Body of pancreas (tissue), 4 donors: ENCODE results near the gene SUN2. TPM values are rescaled to one million over a fixed set of nuclear protein-coding genes. Genes with fewer than 3 reads are reported as not detected.

Experiments used
- ATAC-seq: fragments of 150-250 bp; one replicate; pipeline ENCODE4 v1.9.1; 2016
- DNase-seq, 4 donors: peaks; one replicate each; pipeline ENCODE4 v3.0.0-alpha.2; 2019
- H3K27ac ChIP-seq, 4 donors: fragments of 200-600 bp; sonication (generic); 1 replicate in 3 of 4; 2 replicates in 1 of 4; pipeline versions ENCODE4 v1.5.1 to v1.6.1; 2016 to 2019; ENCODE audit warnings: mild to moderate bottlenecking in 1 of 4, mixed read lengths in 1 of 4, moderate library complexity in 1 of 4
- H3K27me3 ChIP-seq, 2 donors: fragments of 200-600 bp; sonication (generic); one replicate each; pipeline ENCODE4 v1.6.0; 2016; ENCODE audit warnings: mild to moderate bottlenecking in 1 of 2
- H3K36me3 ChIP-seq, 2 donors: fragments of 200-600 bp; sonication (generic); replicated peaks in 1 of 2; 2 replicates each; pipeline ENCODE4 v1.5.1; 2016; ENCODE audit warnings: low read depth in 2 of 2; ENCODE audit not compliant: insufficient read depth in 1 of 2
- H3K4me1 ChIP-seq: fragments of 200-600 bp; sonication (generic); one replicate; pipeline ENCODE4 v1.6.0; 2016
- H3K4me3 ChIP-seq, 2 donors: fragments of 200-600 bp; sonication (generic); 1 replicate in 1 of 2; 2 replicates in 1 of 2; pipeline ENCODE4 v1.5.1; 2016 to 2019
- H3K9me3 ChIP-seq, 3 donors: fragments of 200-600 bp; sonication (generic); 1 replicate in 2 of 3; 2 replicates in 1 of 3; pipeline ENCODE4 v1.5.1; 2016
- CTCF ChIP-seq, 7 experiments: fragments of 450-650 bp in 4 of 7; fragments of 200-600 bp in 3 of 7; sonication (generic) in 3 of 7; IDR thresholded peaks; one replicate each; pipeline ENCODE4 v1.5.1; 2016 to 2019; ENCODE audit warnings: antibody characterized with exemption in 7 of 7
- POLR2A ChIP-seq, 3 donors: fragments of 450-650 bp; IDR thresholded peaks; one replicate each; pipeline ENCODE4 v1.6.1; 2016; ENCODE audit warnings: antibody characterized with exemption in 3 of 3, mild to moderate bottlenecking in 2 of 3
- WGBS, 2 donors: methylation state at CpG; one replicate each; pipeline ENCODE4 v1.1.5; 2017; 5-methylcytosine and 5-hydroxymethylcytosine counted together
- intact Hi-C: fragments of 100-400 bp; cut with DNase I; formaldehyde crosslinking; loops from one replicate; pipeline ENCODE4 v1.15.1; 2023
- total RNA-seq, 2 donors: library from RNA; depleted of rRNA; stranded (reverse); fragments of >200 nt; gene quantifications; one replicate each; pipeline ENCODE4 v1.1.0, GENCODE V29; 2016

Gene SUN2
- total RNA-seq, 2 donors from 2014 or later, result 143 to 166 TPM

DNA sequence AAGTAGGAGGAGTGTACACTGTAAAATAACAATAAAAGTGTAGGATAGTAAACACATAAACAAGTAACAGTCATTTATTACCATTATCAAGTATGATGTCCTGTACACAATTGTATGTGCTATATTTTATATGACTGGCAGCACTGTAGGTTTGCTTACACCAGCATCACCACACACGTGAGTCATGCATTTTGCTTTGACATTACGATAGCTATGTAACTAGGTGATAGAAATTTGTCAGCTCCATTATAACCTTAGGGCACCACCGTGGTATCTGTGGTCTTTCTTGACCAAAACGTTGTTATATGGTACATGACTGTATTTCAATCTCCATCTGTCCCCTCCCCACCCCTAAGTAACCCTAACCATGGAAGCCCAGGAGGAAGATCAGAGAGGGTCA lies 37.0 kb upstream of the SUN2 start:
- intact Hi-C loops, result no loop called here
- no peak overlapping the region for H3K4me3 ChIP-seq
- peak overlapping the region in 2 of 4 donors; percentile 76 to 82 for H3K27ac ChIP-seq
- H3K4me1 ChIP-seq, result peaks cover 30% of the 10 kb centered on the region
- no peaks in the 10 kb centered on the region for H3K36me3 ChIP-seq
- 59 to 60% methylated on average over 4 of the region's 4 CpGs for WGBS, 2 donors
- no peak for DNase-seq
- no peak for ATAC-seq
- no peaks in the 10 kb centered on the region for H3K27me3 ChIP-seq
- TF ChIP-seq CTCF (IDR thresholded peaks at IDR 0.05), result no peak
- no peak for TF ChIP-seq POLR2A (IDR thresholded peaks at IDR 0.05)
- no peaks in the 10 kb centered on the region for H3K9me3 ChIP-seq

DNA sequence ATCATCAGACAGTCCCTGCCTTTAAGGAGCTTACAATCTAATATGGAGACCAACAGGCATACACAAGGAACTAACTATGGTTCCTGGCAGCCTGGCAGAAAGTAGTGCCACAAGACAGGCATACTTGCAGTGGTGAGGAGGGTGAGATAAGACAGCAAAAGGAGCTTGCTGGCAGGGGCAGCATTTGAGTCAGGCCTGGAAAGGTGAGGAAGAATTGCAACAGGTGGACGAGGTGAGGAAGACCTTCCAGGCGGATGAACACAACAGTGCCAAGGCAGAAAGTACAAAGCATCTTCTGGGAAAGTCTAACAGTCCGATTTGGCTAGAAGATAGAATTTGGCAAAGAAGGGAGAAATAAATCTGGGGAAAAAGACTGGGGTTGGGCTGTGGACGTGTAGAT lies 33.8 kb upstream of the SUN2 start:
- DNase-seq (no peak), ATAC-seq (no peak)
- TF ChIP-seq CTCF (IDR thresholded peaks at IDR 0.05) (no peak), POLR2A (IDR thresholded peaks at IDR 0.05) (no peak)
- Histone ChIP-seq H3K9me3 (no peaks in the 10 kb centered on the region), H3K4me3 (no peak overlapping the region), H3K36me3 (no peaks in the 10 kb centered on the region), H3K27ac (peak overlapping the region in 3 of 4 donors; percentile 32 to 79 (median 75)), H3K4me1 (peaks cover 34% of the 10 kb centered on the region), H3K27me3 (no peaks in the 10 kb centered on the region)
- WGBS, 2 donors, result 82 to 84% methylated on average over 4 of the region's 4 CpGs
- intact Hi-C loops, result no loop called here

DNA sequence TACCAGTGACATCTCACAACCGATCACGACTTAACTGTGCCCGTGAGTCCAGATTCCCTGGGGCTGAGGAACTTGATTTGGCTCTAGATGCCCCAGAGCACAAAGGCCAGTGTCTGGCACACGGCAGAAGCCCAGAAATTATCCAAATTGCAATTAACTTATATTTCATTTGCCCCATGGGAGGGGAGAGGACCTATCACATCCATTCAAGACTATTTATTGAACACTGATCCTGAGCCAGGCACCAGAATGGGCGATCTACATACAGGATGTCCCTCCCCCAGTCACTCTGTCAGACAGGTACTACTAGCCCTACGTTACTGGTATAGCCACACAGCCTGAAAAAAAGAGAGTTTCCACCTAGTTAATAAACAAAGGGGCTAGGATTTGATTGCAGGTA lies 33.0 kb upstream of the SUN2 start:
- H3K9me3 ChIP-seq, result no peaks in the 10 kb centered on the region
- no peaks in the 10 kb centered on the region for H3K36me3 ChIP-seq
- H3K4me1 ChIP-seq, result peaks cover 29% of the 10 kb centered on the region
- peak overlapping the region; percentile 32 to 79 (median 75) for H3K27ac ChIP-seq
- DNase-seq, result no peak
- WGBS, 2 donors, result 5 to 20% methylated on average over 6 of the region's 6 CpGs
- no peaks in the 10 kb centered on the region for H3K27me3 ChIP-seq
- H3K4me3 ChIP-seq, result no peak overlapping the region
- TF ChIP-seq POLR2A (IDR thresholded peaks at IDR 0.05) (no peak), CTCF (IDR thresholded peaks at IDR 0.05) (no peak)
- intact Hi-C loops, result no loop called here
- peak; percentile 13 for ATAC-seq

GRCh38 chr22:38788021-38788816 lies 32.4 kb upstream of the SUN2 start:
- intact Hi-C loops, result no loop called here
- peaks cover 29% of the 10 kb centered on the region for H3K4me1 ChIP-seq
- no peaks in the 10 kb centered on the region for H3K36me3 ChIP-seq
- peak overlapping the region; percentile 32 to 79 (median 75) for H3K27ac ChIP-seq
- no peaks in the 10 kb centered on the region for H3K9me3 ChIP-seq
- WGBS, 2 donors, result 47 to 50% methylated on average over 16 of the region's 16 CpGs
- no peak overlapping the region for H3K4me3 ChIP-seq
- TF ChIP-seq CTCF (IDR thresholded peaks at IDR 0.05), result peak in 3 of 7 experiments; percentile 5 to 23 (median 17)
- TF ChIP-seq POLR2A (IDR thresholded peaks at IDR 0.05), result peak in 2 of 3 donors; percentile 43 to 45
- no peaks in the 10 kb centered on the region for H3K27me3 ChIP-seq
- ATAC-seq, result peak; percentile 94
- DNase-seq, result peak; percentile 58 to 85 (median 73)

DNA sequence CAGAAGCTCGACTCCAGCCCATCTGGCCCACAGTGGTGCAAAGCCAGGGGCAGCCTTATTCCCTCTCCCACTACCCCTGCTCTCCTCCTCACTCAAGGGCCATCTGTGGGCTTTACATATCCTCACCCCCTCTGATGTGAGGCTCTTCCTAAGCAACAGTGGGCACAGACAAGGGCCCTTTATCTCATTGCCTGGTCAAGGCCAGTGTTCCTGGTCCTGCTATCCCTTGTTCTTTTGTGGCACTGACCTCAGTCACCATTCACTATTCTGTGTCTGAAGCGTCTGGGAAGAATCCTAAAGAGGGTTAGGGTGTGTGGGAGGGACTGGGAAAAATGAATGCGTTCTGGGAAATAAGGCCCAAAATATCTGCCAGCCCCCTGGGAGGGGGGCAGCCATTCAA lies 30.8 kb upstream of the SUN2 start:
- no peaks in the 10 kb centered on the region for H3K36me3 ChIP-seq
- no peaks in the 10 kb centered on the region for H3K27me3 ChIP-seq
- intact Hi-C loops, result no loop called here
- DNase-seq, result no peak
- no peak overlapping the region for H3K4me3 ChIP-seq
- no peak for ATAC-seq
- no peak overlapping the region for H3K27ac ChIP-seq
- 83 to 85% methylated on average over 3 of the region's 3 CpGs for WGBS, 2 donors
- no peaks in the 10 kb centered on the region for H3K9me3 ChIP-seq
- no peak for TF ChIP-seq POLR2A (IDR thresholded peaks at IDR 0.05)
- TF ChIP-seq CTCF (IDR thresholded peaks at IDR 0.05), result no peak
- peaks cover 21% of the 10 kb centered on the region for H3K4me1 ChIP-seq
